AG04450 (cell line): ENCODE data around the gene SNX11. TPM values are rescaled to one million over a fixed set of nuclear protein-coding genes. Genes with fewer than 3 reads are reported as not detected.

Experiments
- CTCF ChIA-PET: fragments of 300-600, 350-600 bp; formaldehyde crosslinking; extraction: SDS; loops from one replicate; lab custom pipeline; 2022; ENCODE audit warnings: antibody characterized with exemption, inconsistent platforms; lab: Charles Lee
- POLR2A ChIA-PET: fragments of 350-600 bp; formaldehyde crosslinking; extraction: SDS; loops from one replicate; lab custom pipeline; 2021; ENCODE audit warnings: antibody characterized with exemption, inconsistent platforms; lab: Yijun Ruan, JAX
- DNase-seq: peaks from one replicate; pipeline ENCODE4 v3.0.0-alpha.2; 2011; ENCODE audit warnings: low read depth, low spot score
- H3K27ac ChIP-seq: one replicate; pipeline ENCODE4 v1.5.1; 2012; ENCODE audit warnings: low read depth, low read length, control low read depth
- H3K27me3 ChIP-seq: one replicate; pipeline ENCODE4 v1.6.0; 2012; ENCODE audit warnings: low read length; ENCODE audit not compliant: control insufficient read depth, insufficient read depth
- H3K4me3 ChIP-seq: 2 replicates; pipeline ENCODE4 v1.5.1; 2011; ENCODE audit warnings: mild to moderate bottlenecking, low read depth, low read length, control low read depth
- H3K9me3 ChIP-seq: 2 replicates; pipeline ENCODE4 v1.5.1; 2012; ENCODE audit warnings: low read length; ENCODE audit not compliant: control insufficient read depth, insufficient read depth
- polyA plus RNA-seq: library from polyadenylated mRNA; depleted of rRNA; stranded (reverse); fragments of >200 nt; gene quantifications from 2 replicates; pipeline ENCODE4 v1.2.3, GENCODE V29; 2011
- TF ChIP-seq, protein P1 (sequence below): IDR thresholded peaks from 2 replicates; pipeline ENCODE4 v1.5.1; 2011; ENCODE audit warnings: low read depth, low read length, control low read depth, inconsistent platforms

Gene SNX11
- polyA plus RNA-seq, 1 experiment = 16.0 TPM

DNA sequence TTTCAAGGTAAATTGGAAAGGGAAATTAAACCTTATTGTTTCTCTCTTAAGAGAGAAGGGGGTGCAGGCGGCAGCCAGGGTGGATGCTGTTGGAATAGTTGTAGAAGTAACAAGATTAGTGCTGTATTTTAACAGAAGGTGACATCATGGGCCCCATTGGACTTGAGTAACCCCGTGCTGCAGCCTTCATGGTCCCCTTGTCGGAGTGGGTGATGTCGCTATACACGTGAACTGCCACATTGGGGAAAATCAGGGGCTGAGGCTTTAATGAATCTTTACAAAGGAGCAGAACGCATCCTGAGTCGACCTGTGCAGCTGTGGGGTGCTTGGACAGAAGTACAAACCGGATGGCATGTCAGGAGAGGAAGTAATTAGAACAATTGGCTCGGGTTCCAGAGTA, 3.2 kb downstream of the SNX11 start:
- no peak for DNase-seq
- ChIA-PET POLR2A (no interaction called here), CTCF (interaction anchor here (2.6 kb wide), 1 partner anchor 85 kb away, joined by 8 read pairs; no protein-coding TSS in a partner anchor)
- H3K27me3 ChIP-seq = no peaks in the 10 kb centered on the region
- H3K27ac ChIP-seq = no peak overlapping the region
- TF ChIP-seq, protein P1, sequence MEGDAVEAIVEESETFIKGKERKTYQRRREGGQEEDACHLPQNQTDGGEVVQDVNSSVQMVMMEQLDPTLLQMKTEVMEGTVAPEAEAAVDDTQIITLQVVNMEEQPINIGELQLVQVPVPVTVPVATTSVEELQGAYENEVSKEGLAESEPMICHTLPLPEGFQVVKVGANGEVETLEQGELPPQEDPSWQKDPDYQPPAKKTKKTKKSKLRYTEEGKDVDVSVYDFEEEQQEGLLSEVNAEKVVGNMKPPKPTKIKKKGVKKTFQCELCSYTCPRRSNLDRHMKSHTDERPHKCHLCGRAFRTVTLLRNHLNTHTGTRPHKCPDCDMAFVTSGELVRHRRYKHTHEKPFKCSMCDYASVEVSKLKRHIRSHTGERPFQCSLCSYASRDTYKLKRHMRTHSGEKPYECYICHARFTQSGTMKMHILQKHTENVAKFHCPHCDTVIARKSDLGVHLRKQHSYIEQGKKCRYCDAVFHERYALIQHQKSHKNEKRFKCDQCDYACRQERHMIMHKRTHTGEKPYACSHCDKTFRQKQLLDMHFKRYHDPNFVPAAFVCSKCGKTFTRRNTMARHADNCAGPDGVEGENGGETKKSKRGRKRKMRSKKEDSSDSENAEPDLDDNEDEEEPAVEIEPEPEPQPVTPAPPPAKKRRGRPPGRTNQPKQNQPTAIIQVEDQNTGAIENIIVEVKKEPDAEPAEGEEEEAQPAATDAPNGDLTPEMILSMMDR = no peak
- H3K9me3 ChIP-seq = no peaks in the 10 kb centered on the region; the same call in 1 of the 2 replicates
- no peak overlapping the region for H3K4me3 ChIP-seq

DNA sequence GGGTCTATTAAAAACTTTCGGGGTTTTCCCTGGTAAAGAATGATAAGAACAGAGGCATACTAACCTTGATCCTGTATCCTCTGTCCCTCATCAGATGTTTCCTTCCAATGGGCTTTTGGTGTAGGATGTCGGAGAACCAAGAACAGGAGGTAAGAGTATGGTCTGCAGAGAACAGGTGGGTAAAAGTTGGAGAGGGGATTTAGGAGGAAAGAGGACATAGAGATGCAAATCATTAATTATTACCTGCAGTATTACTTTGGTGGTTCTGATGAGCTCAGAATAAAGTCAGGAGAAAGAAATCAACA, 4.3 kb downstream of the SNX11 start:
- no peak overlapping the region for H3K4me3 ChIP-seq
- H3K27ac ChIP-seq = no peak overlapping the region
- ChIA-PET CTCF (interaction anchor here (2.6 kb wide), 1 partner anchor 86 kb away, joined by 8 read pairs; no protein-coding TSS in a partner anchor), POLR2A (interaction anchor here (0.7 kb wide), 1 partner anchor 123 kb away, joined by 4 read pairs; no protein-coding TSS in a partner anchor)
- TF ChIP-seq, protein P1 = no peak
- H3K9me3 ChIP-seq = no peaks in the 10 kb centered on the region; the same call in 1 of the 2 replicates
- no peak for DNase-seq
- H3K27me3 ChIP-seq = no peaks in the 10 kb centered on the region

DNA sequence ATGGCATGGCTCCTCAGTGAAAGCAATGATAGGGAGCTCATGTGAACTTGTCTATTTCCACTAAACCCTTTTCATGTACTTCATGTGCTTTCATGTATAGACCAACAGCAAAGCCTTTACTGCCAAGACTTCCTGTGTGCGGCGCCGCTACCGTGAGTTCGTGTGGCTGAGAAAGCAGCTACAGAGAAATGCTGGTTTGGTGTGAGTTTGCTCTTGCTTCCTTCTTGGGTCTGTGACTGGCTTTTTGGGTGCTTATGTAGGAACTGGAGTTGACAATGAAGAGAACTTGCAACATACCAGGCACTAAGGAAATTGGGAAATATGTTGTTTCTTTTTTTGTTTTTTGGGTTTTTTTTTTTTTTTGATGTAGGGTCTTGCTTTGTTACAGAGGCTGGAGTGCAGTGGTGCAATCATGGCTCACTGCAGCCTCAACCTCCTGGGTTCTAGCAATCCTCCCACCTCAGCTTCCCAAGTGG, 5.7 kb downstream of the SNX11 start:
- ChIA-PET POLR2A (no interaction called here), CTCF (interaction anchor here (1.4 to 2.6 kb wide), 2 partner anchors 19 to 87 kb away, joined by 3 to 8 read pairs; no protein-coding TSS in a partner anchor)
- Histone ChIP-seq H3K27me3 (no peaks in the 10 kb centered on the region), H3K4me3 (no peak overlapping the region), H3K27ac (no peak overlapping the region), H3K9me3 (no peaks in the 10 kb centered on the region)
- DNase-seq = no peak
- TF ChIP-seq, protein P1 = no peak

DNA sequence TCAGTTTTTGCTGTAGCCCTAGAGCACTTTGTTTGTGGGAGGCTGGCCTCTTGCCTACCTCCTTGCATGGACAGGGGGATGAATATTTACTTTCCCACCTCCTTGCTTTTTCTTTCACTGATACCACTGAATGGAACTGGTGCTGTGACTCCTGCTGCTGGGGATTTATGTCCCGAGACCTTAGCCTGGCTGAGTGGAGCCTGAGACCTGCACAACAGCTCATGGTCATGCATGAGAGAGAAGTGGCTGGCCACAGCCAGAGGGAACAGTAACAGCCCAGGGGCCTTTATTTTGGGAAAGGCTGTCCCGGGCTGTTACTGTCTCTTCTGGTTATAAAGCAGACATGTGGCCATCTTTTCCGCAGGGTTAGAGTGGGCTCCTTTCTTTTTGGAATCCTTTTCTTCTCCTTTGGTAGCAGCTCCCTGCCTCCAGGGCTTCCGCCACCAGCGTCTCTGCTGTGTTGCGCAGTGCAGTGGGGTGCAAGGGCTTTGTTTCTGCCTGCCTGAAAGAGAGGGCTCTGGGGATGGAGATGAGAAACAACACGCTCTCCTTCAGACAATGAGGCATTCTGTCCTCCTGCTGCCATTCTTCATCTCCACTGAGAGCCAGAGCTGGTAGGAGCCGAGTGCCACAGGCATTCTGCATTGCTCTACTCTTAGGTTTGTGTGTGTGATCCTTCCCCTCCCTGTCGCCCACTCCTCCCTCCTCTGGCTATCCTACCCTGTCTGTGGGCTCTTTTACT, 14.5 kb downstream of the SNX11 start:
- Histone ChIP-seq H3K9me3 (no peaks in the 10 kb centered on the region), H3K27ac (no peak overlapping the region), H3K27me3 (no peaks in the 10 kb centered on the region), H3K4me3 (no peak overlapping the region)
- no peak for DNase-seq
- ChIA-PET CTCF (interaction anchor here (0.6 to 2.0 kb wide), 2 partner anchors 9 to 97 kb away, joined by 3 to 6 read pairs; no protein-coding TSS in a partner anchor), POLR2A (no interaction called here)
- TF ChIP-seq, protein P1 = no peak

DNA sequence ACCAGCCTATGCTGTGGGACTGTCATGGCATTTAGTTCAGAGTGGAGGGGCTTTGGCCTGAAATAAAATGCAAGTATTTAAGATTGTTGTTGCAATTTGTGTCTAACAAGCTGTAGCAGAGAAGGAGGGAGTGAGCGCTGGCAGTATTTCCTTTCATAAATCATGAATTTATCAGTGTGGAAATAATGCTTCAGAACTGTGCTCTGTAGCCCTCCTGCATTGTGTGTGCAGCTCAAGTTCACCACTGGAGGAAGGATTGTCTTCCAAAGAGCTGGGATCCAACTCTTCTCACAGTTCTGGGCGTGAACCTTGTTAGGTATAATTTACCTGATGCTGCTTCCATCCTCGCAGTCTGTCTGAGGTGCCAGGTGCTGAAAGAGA, 15.1 kb downstream of the SNX11 start:
- POLR2A ChIA-PET = no interaction called here
- DNase-seq = no peak
- H3K4me3 ChIP-seq = no peak overlapping the region
- no peaks in the 10 kb centered on the region for H3K9me3 ChIP-seq
- CTCF ChIA-PET = no interaction called here
- TF ChIP-seq, protein P1 = no peak
- H3K27me3 ChIP-seq = no peaks in the 10 kb centered on the region
- no peak overlapping the region for H3K27ac ChIP-seq
